Activated CD4-positive, alpha-beta T cell treated with anti-CD3 and anti-CD28 coated beads, Interleukin-2, amount 10 ng/mL, durations not matched to agents 7 days and 5 days (primary cell): ENCODE measurements around the gene ASXL2. TPM values are rescaled to one million over a fixed set of nuclear protein-coding genes. Genes with fewer than 3 reads are reported as not detected.
"Not testable (repeated sequence)": the region's sequence is repeated elsewhere in the genome, so short reads cannot be mapped to it uniquely, and the experiment has no call there.

Experiments used
- CTCF ChIA-PET: fragments of 350-600 bp; sonication (Branson Sonifier 250); formaldehyde crosslinking; loops from one replicate; lab custom pipeline; 2021; ENCODE audit warnings: antibody characterized with exemption; lab: Charles Lee
- POLR2A ChIA-PET: fragments of 350-600 bp; sonication (Branson Sonifier 250); formaldehyde crosslinking; loops from one replicate; lab custom pipeline; 2021; ENCODE audit warnings: antibody characterized with exemption; lab: Charles Lee
- DNase-seq: peaks from one replicate; pipeline ENCODE4 v3.0.0-alpha.2; 2020
- H3K27ac Mint-ChIP-seq: one replicate; pipeline ENCODE4 v1.8.0; 2021; ENCODE audit warnings: mild to moderate bottlenecking, moderate library complexity, mixed read lengths
- H3K27me3 Mint-ChIP-seq: one replicate; pipeline ENCODE4 v1.8.0; 2021; ENCODE audit warnings: mixed read lengths
- H3K36me3 Mint-ChIP-seq: one replicate; pipeline ENCODE4 v1.8.0; 2021; ENCODE audit warnings: low read depth, mixed read lengths
- H3K4me1 Mint-ChIP-seq: one replicate; pipeline ENCODE4 v1.8.0; 2021; ENCODE audit warnings: mixed read lengths
- H3K4me3 Mint-ChIP-seq: one replicate; pipeline ENCODE4 v1.8.0; 2021; ENCODE audit warnings: mild to moderate bottlenecking, moderate library complexity, mixed read lengths
- H3K9me3 Mint-ChIP-seq: one replicate; pipeline ENCODE4 v1.8.0; 2021; ENCODE audit warnings: mixed read lengths
- total RNA-seq, 2 experiments: library from RNA; stranded (reverse); gene quantifications; one replicate each; pipeline ENCODE4 v1.2.3, GENCODE V29; 2021

ASXL2 gene
- total RNA-seq, 2 experiments from 2014 or later, result 39.3 to 44.4 TPM

DNA sequence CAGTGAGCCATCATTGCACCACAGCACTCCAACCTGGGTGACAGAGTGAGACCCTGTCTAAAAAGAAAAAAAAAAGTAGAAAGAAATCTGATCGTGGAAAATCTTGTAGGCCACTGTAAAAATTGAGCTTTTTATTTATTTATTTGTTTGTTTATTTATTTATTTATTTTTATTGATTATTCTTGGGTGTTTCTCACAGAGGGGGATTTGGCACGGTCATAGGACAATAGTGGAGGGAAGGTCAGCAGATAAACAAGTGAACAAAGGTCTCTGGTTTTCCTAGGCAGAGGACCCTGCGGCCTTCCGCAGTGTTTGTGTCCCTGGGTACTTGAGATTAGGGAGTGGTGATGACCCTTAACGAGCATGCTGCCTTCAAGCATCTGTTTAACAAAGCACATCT is 31.3 kb upstream of the ASXL2 start:
- DNase-seq, H3K4me3 Mint-ChIP-seq, H3K36me3 Mint-ChIP-seq, H3K27ac Mint-ChIP-seq, H3K27me3 Mint-ChIP-seq, H3K9me3 Mint-ChIP-seq: not testable (repeated sequence)
- ChIA-PET POLR2A (interaction anchor here (0.6 kb wide), 1 partner anchor 263 kb away, joined by 3 read pairs; the partner anchor contains the start of gene GAREM2), CTCF (interaction anchor here (0.7 kb wide), 1 partner anchor 1388 kb away, joined by 4 read pairs; no protein-coding TSS in a partner anchor)
- peaks cover 12% of the 10 kb centered on the region for H3K4me1 Mint-ChIP-seq

DNA sequence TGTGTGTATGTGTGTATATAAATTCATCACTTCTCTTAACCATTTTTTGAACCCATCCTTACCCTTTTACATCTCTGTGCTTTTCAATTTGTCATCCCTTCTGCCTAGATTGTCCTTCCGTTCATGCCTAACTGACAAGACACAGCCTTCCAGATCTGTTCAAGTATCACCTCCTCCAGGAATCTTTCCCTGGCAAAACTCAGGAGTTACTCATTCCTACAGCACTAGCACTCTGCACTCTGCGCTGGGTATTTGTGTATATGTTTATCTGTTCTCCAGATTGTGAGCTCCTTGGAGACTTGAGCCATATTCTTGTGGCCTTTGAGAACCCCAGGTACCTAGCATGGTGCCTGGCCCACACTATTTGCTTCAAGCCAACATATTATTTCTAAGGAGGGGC is 26.8 kb upstream of the ASXL2 start:
- no peak overlapping the region for H3K27ac Mint-ChIP-seq
- CTCF ChIA-PET, result no interaction called here
- no peaks in the 10 kb centered on the region for H3K36me3 Mint-ChIP-seq
- POLR2A ChIA-PET, result no interaction called here
- H3K9me3 Mint-ChIP-seq, result no peaks in the 10 kb centered on the region
- DNase-seq, result no peak
- no peak overlapping the region for H3K4me3 Mint-ChIP-seq
- H3K4me1 Mint-ChIP-seq, result no peaks in the 10 kb centered on the region
- peaks cover 1% of the 10 kb centered on the region for H3K27me3 Mint-ChIP-seq

DNA sequence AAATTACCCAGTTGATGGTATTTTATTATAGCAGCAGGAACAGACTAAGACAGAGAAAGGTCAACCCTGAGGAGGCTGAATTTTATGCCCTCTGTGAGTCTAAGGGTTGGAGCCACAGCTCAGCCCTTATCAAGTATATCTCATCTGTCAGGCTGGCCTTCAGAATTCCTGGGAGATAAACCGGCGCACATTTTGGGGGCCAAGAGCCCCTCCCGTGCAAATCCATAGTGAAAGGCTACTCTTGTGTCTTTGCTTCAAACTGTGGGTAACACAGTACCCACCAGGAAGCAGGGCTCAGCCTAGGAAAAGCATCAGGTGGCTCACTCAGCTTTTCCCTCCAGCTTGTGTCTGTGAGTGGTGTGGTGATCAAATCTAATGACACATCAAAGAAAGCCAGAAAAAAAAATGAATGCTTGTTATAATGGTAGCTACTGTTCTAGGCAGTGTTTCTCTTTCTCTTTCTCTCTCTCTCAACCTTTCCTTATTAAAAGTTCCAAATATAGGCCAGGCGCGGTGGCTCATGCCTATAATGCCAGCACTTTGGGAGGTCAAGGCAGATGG is 25.0 kb upstream of the ASXL2 start:
- Mint-ChIP-seq H3K27ac (no peak overlapping the region), H3K4me3 (no peak overlapping the region), H3K36me3 (no peaks in the 10 kb centered on the region), H3K9me3 (no peaks in the 10 kb centered on the region), H3K4me1 (no peaks in the 10 kb centered on the region), H3K27me3 (peaks cover 1% of the 10 kb centered on the region)
- POLR2A ChIA-PET, result no interaction called here
- CTCF ChIA-PET, result interaction anchor here (1.2 to 1.4 kb wide), 2 partner anchors 23 to 33 kb away, joined by 3 to 4 read pairs; no protein-coding TSS in a partner anchor
- no peak for DNase-seq

DNA sequence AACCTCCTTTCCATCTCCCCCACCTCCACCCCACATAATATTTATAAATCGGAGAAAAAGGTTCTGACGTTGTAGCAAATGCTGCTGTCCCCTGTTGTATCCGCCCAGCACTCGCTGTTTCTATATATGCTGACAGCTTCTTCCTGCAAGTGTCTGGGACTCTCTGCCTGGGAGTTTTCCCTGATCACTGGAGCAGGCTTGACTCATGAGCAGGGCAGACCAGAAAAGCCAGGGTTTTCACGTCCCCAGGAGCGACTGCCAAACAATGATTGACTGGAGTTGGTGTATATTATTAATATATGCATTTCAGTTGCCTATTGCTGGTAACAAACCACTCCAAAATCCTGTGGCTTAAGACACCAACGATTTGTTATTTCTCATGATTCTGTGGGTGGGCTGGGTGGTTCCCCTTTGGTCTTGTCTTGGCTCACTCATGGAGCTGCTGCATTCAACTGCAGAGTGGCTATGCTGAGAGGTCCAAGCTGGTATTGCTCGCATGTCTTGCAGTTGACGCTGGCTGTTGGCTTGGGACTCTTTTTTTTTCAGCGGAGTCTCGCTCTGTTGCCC is 21.2 kb upstream of the ASXL2 start:
- no peak overlapping the region for H3K27ac Mint-ChIP-seq
- DNase-seq, result no peak

DNA sequence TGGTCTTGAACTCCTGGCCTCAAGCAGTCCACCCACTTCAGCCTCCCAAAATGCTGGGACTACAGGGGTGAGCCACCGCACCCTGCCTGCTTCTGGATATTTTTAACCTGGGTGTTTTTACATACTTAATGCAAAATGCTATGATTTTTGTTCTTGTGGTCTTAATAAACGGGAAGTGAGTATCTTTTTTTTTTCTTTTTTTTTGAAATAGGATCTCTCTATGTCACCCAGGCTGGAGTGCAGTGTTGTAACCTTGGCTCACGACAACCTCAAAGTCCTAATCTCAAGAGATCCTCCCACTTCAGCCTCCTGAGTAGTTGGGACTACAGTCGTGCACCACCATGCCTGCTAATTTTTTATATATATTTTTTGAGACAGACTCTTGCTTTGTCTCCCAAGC is 19.2 kb upstream of the ASXL2 start:
- H3K27me3 Mint-ChIP-seq, result peaks cover 5% of the 10 kb centered on the region
- ChIA-PET CTCF (interaction anchor here (0.6 kb wide), 1 partner anchor 24 kb away, joined by 3 read pairs; no protein-coding TSS in a partner anchor), POLR2A (no interaction called here)
- no peak overlapping the region for H3K27ac Mint-ChIP-seq
- H3K9me3 Mint-ChIP-seq, result no peaks in the 10 kb centered on the region
- H3K4me1 Mint-ChIP-seq, result no peaks in the 10 kb centered on the region
- H3K36me3 Mint-ChIP-seq, result no peaks in the 10 kb centered on the region
- no peak for DNase-seq
- H3K4me3 Mint-ChIP-seq, result no peak overlapping the region

More for the DNA sequence above, 21.2 kb upstream of the ASXL2 start:
- Mint-ChIP-seq H3K4me1 (no peaks in the 10 kb centered on the region), H3K36me3 (no peaks in the 10 kb centered on the region), H3K27me3 (peaks cover 5% of the 10 kb centered on the region), H3K4me3 (no peak overlapping the region), H3K9me3 (no peaks in the 10 kb centered on the region)
- ChIA-PET CTCF (no interaction called here), POLR2A (no interaction called here)

DNA sequence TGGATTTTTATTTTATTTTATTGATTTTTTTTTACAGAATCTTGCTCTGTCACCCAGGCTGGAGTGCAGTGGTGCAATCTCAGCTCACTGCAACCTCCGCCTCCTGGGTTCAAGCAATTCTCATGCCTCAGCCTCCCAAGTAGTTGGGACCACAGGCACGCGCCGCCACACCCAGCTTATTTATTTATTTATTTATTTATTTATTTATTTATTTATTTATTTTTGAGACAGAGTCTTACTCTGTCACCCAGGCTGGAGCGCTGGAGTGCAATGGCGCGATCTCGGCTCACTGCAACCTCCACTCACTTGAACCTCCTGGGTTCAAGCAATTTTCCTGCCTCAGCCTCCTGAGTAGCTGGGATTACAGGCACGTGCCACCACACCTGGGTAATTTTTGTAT is 18.0 kb upstream of the ASXL2 start:
- H3K4me3 Mint-ChIP-seq, DNase-seq, H3K27ac Mint-ChIP-seq, H3K9me3 Mint-ChIP-seq, H3K27me3 Mint-ChIP-seq, H3K4me1 Mint-ChIP-seq, H3K36me3 Mint-ChIP-seq, POLR2A ChIA-PET: not testable (repeated sequence)
- CTCF ChIA-PET, result interaction anchor here (1.6 kb wide), 1 partner anchor 266 kb away, joined by 3 read pairs; no protein-coding TSS in a partner anchor

DNA sequence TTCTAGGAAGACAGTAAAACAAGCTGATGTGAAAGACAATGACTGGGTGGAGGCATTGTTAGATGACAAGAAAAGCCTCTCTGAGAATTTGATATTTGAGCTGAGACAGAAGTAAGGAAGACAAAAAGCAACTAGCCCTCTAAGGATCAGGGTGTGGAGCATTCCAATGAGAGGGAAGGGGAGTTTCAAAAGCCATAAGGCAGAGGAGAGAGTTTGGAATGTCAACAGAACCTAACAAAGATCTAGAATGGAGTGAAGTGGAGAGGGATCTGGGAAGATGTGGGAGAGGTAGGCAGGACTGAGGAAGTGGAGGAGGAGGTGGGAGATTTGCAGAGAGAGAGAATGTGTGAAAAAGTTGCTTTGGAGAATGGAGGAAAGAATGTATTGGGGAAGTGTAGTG is 17.3 kb upstream of the ASXL2 start:
- Mint-ChIP-seq H3K4me1 (no peaks in the 10 kb centered on the region), H3K4me3 (no peak overlapping the region)
- CTCF ChIA-PET, result interaction anchor here (1.6 kb wide), 1 partner anchor 266 kb away, joined by 3 read pairs; no protein-coding TSS in a partner anchor

DNA sequence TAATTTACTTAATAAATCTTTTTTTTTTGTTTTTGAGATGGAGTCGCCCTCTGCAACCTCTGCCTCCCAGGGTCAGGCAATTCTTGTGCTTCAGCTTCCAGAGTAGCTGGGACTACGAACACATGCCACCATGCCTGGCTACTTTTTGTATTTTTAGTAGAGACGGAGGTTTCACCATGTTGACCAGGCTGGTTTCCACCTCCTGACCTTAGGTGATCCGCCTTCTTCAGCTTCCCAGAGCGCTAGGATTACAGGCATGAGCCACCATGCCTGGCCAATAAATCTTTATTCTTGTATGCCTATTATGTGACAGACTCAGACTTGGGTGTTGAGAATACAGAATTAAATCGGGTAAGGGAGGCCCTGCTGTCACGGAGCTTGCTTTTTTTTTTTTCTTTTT is 16.7 kb upstream of the ASXL2 start:
- Mint-ChIP-seq H3K27me3 (peaks cover 5% of the 10 kb centered on the region), H3K36me3 (no peaks in the 10 kb centered on the region), H3K4me1 (no peaks in the 10 kb centered on the region), H3K4me3 (no peak overlapping the region), H3K9me3 (no peaks in the 10 kb centered on the region), H3K27ac (no peak overlapping the region)
- no peak for DNase-seq
- ChIA-PET POLR2A (no interaction called here), CTCF (interaction anchor here (0.5 to 1.6 kb wide), 3 partner anchors 267 to 553 kb away, joined by 3 read pairs; no protein-coding TSS in a partner anchor)

More for the DNA sequence above, 17.3 kb upstream of the ASXL2 start:
- no peaks in the 10 kb centered on the region for H3K9me3 Mint-ChIP-seq
- DNase-seq, result no peak
- POLR2A ChIA-PET, result no interaction called here
- H3K27ac Mint-ChIP-seq, result no peak overlapping the region
- H3K36me3 Mint-ChIP-seq, result no peaks in the 10 kb centered on the region
- H3K27me3 Mint-ChIP-seq, result peaks cover 5% of the 10 kb centered on the region

DNA sequence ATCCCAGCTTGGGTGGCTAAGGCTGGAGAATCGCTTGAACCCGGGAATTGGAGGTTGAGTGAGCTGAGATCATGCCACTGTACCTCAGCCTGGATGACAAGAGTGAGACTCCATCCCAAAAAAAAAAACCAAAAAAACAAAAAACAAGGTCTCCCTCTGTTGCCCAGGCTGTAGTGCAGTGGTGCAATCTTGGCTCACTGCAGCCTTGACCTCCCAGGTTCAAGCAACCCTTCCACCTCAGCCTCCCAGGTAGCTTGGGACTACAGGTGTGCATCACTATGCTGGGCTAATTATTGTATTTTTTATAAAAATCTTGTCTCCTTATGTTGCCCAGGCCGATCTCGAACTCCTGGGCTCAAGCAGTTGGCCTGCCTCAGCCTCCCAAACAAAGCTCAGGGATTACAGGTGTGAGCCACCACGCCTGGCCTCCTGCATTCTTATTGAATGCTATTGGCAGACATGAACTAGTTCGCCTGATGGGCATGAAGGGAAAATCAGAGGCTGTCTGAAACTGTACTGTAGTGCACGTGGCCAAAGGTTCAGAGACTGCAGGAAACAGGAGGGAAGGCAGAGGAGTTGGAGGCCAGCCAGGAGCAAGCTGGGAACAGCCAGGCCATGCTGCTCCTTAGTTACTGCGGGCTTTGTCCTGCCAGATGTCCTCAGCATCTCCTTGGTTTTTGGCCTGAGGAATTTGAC is 16.0 kb upstream of the ASXL2 start:
- Mint-ChIP-seq H3K4me1 (no peaks in the 10 kb centered on the region), H3K4me3 (no peak overlapping the region), H3K36me3 (no peaks in the 10 kb centered on the region), H3K27ac (no peak overlapping the region), H3K9me3 (no peaks in the 10 kb centered on the region), H3K27me3 (peaks cover 5% of the 10 kb centered on the region)
- ChIA-PET CTCF (interaction anchor here (0.5 to 1.9 kb wide), 3 partner anchors 18 to 554 kb away, joined by 3 to 4 read pairs (median 3); no protein-coding TSS in a partner anchor), POLR2A (no interaction called here)
- DNase-seq, result no peak

DNA sequence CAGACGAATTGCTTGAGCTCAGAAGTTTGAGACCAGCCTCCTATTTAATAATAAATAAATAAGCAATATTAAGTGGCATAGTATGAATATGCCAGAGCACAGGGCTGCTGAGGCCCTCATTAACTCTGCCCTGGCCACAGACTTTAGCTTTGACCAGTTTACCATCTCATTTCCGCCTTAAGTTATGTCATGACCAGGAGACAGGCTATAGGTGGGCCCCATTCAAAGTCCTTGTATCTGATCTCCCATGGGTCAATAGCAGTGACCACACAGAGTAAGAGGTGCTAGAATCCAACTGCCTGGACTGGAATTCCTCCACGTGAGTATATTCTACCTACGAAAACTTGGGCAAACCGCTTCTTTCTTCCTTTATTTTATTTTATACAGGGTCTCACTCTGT is 13.4 kb upstream of the ASXL2 start:
- H3K4me1 Mint-ChIP-seq, result no peaks in the 10 kb centered on the region
- H3K36me3 Mint-ChIP-seq, result no peaks in the 10 kb centered on the region
- ChIA-PET CTCF (interaction anchor here (0.9 to 1.0 kb wide), 2 partner anchors 9 to 13 kb away, joined by 3 to 4 read pairs; partner anchors contain the start of gene ASXL2), POLR2A (no interaction called here)
- no peak overlapping the region for H3K27ac Mint-ChIP-seq
- no peak for DNase-seq
- H3K4me3 Mint-ChIP-seq, result no peak overlapping the region
- peaks cover 5% of the 10 kb centered on the region for H3K27me3 Mint-ChIP-seq
- no peaks in the 10 kb centered on the region for H3K9me3 Mint-ChIP-seq

DNA sequence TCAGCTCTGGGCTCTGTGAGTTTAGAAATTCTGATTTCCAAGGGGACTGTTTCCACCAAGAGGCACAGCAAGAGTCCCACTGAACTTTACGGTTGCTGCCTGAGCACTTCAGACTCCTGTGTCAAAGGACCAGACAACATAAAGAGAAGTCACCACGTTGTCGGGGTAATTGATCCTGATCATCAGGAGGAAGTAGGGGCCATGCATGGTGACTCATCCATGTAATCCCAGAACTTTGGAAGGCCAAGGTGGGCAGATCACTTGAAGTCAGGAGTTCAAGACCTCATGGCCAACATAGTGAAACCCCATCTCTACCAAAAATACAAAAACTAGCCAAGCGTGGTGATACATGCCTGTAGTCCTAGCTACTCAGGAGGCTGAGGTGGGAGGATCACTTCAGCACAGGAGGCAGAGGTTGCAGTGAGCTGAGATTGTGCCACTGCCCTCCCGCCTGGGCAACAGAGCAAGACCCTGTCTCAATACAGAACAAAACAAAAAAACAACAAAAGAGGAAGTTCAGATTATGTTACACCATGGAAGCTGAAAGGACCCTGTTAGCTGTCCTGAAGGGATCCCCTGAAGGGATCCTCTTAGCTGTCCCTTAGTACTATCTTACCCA is 9.4 kb upstream of the ASXL2 start:
- Mint-ChIP-seq H3K27me3 (peaks cover 3% of the 10 kb centered on the region), H3K9me3 (no peaks in the 10 kb centered on the region), H3K36me3 (no peaks in the 10 kb centered on the region), H3K27ac (no peak overlapping the region), H3K4me3 (no peak overlapping the region), H3K4me1 (no peaks in the 10 kb centered on the region)
- ChIA-PET POLR2A (no interaction called here), CTCF (interaction anchor here (1.1 to 1.3 kb wide), 2 partner anchors 56 to 59 kb away, joined by 3 to 4 read pairs; no protein-coding TSS in a partner anchor)
- no peak for DNase-seq

DNA sequence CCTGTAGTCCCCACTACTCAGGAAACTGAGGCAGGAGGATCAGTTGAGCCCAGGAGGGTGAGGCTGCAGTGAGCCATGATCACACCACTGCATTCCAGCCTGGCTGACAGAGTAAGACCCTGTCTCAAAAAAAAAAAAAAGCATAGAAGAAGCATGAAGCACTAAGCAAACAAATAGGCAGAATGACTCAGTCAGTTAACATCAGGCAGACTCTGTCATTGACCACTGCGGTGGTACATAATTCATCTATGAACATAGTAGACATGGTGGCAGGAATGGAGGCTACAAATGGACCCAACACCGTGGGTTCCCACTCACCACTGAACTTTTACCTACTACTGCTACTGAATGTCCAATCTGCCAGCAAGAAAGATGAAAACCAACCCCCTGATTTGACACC is 7.6 kb upstream of the ASXL2 start:
- no peak overlapping the region for H3K27ac Mint-ChIP-seq
- ChIA-PET POLR2A (no interaction called here), CTCF (interaction anchor here (0.6 kb wide), 2 partner anchors 106 to 316 kb away, joined by 4 to 5 read pairs; no protein-coding TSS in a partner anchor)
- peaks cover 2% of the 10 kb centered on the region for H3K4me1 Mint-ChIP-seq
- H3K9me3 Mint-ChIP-seq, result no peaks in the 10 kb centered on the region
- H3K27me3 Mint-ChIP-seq, result peaks cover 3% of the 10 kb centered on the region
- DNase-seq, result no peak
- H3K36me3 Mint-ChIP-seq, result no peaks in the 10 kb centered on the region
- H3K4me3 Mint-ChIP-seq, result no peak overlapping the region
